Activated CD4-positive, alpha-beta T cell treated with anti-CD3 and anti-CD28 coated beads for 24 hours (primary cell): ENCODE results near the gene PLEKHH2.

Source experiments
- DNase-seq, 2 donors: peaks; one replicate each; pipeline ENCODE4 v3.0.0-alpha.2; 2020; ENCODE audit warnings: low read depth in 2 of 2

PLEKHH2 gene

GRCh38 chr2:43812006-43812405 lies 174.9 kb downstream of the PLEKHH2 start:
- DNase-seq = no peak

- no peak for DNase-seq
These were observed 175.9 kb downstream of the PLEKHH2 start for GRCh38 chr2:43812947-43813346.

- DNase-seq = no peak
These were observed 177.7 kb downstream of the PLEKHH2 start for GRCh38 chr2:43814711-43815110.
